KOPT-K1 (cell line): ENCODE results near the gene ALG1.
"Not testable (repeated sequence)": the region's sequence is repeated elsewhere in the genome, so short reads cannot be mapped to it uniquely, and the experiment has no call there.

Experiments
- H3K27ac ChIP-seq: fragments of 200-600 bp; sonication (generic); 2 replicates; pipeline ENCODE4 v1.5.1; 2016; ENCODE audit warnings: antibody characterized with exemption, mild to moderate bottlenecking, low read depth, low read length; ENCODE audit not compliant: poor library complexity, severe bottlenecking
- H3K36me3 ChIP-seq: fragments of 200-600 bp; sonication (generic); 2 replicates; pipeline ENCODE4 v1.5.1; 2017; ENCODE audit warnings: antibody characterized with exemption, mild to moderate bottlenecking, low read length, moderate library complexity; ENCODE audit not compliant: insufficient read depth
- H3K9me3 ChIP-seq: fragments of 200-600 bp; sonication (generic); 2 replicates; pipeline ENCODE4 v1.5.1; 2017; ENCODE audit warnings: antibody characterized with exemption, low read length, mild to moderate bottlenecking; ENCODE audit not compliant: insufficient read depth, poor library complexity, severe bottlenecking

The ALG1 gene

DNA sequence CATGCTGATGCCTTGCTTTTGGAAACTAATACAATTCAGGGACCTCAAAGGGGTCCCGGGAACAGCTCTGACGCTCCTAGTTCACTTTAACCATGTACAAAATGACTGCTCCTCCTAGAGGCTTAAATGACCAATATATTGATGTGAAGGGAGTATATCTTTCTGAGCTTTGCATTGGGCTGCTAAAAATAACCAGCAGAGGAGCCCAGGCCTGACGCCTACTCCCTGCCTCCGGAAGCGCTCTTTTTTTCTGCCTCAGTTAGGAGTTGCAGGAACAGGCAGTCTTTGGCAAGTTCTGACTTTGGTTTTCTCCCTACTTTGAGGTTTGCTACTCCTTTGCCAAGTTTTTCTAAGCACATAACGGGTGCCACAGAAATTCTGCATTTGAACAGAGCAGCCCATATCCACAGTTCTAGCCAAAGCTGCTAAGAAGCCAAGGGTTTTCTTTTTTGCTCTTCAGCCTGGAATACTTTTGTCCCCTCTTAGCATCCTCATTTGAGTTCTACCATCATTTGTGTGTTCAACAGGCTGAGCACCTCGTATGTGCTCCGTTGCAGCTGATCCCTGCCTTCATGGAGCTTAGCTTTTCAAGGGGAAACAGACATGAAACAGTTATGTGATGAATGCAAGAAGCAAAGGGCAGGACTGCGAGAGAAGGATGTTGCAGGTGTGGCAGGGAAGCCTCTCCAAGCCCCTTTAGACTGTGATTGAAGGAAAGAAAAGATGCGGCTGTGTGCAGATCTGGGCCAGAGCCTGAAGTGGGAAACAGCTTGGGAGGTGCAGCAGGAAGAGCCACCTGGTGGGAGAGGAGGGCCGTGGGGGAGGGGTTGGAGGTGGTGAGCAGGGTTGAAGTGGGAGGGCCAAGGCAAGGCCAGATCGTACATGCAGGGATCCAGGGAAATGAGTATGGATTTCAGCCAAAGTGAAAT is 35.2 kb upstream of the ALG1 start:
- Histone ChIP-seq H3K36me3 (no peaks in the 10 kb centered on the region), H3K9me3 (no peaks in the 10 kb centered on the region), H3K27ac (no peak overlapping the region)

DNA sequence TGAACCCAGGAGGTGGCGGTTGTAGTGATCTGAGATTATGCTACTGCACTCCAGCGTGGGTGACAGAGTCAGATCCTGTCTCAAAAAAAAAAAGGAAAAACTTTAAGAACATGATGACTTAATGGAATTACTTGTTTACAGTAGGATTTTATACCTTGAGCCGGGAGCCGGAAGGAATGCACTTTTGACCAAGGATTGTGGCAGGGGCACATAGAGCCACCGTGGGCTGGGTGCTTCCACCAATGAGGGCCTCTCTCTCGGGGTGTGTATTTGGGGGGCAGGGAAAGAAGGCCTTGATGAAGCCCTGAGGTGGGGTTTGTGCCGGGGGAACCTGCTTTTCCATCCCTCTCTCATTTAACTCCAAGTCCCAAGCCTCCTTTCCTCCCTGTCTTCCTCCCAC is 31.2 kb upstream of the ALG1 start:
- Histone ChIP-seq H3K27ac (no peak overlapping the region), H3K9me3 (no peaks in the 10 kb centered on the region), H3K36me3 (no peaks in the 10 kb centered on the region)

DNA sequence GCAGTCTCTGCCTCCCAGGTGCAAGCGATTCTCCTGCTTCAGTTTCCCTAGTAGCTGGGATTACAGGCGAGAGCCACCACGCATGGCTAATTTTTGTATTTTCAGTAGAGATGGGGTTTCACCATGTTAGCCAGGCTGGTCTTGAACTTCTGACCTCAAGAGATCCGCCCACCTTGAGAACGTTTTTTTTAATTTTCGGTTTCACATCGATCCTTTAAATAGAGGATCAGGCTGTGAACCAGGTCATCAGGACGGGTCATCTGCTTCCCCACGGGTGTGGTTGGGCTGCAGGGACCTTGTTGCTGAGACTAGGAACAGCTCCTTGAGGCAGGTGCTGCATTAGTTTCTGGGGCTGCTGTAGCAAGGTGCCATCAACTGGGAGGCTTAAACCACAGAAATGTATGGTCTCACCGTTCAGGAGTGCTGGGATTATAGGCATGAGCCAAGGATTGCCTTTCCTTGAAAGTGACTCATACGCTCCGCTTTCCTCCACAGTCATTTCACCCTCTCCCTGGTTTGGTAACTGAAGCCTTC is 30.0 kb upstream of the ALG1 start:
- no peaks in the 10 kb centered on the region for H3K36me3 ChIP-seq
- H3K9me3 ChIP-seq: no peaks in the 10 kb centered on the region
- H3K27ac ChIP-seq: no peak overlapping the region

DNA sequence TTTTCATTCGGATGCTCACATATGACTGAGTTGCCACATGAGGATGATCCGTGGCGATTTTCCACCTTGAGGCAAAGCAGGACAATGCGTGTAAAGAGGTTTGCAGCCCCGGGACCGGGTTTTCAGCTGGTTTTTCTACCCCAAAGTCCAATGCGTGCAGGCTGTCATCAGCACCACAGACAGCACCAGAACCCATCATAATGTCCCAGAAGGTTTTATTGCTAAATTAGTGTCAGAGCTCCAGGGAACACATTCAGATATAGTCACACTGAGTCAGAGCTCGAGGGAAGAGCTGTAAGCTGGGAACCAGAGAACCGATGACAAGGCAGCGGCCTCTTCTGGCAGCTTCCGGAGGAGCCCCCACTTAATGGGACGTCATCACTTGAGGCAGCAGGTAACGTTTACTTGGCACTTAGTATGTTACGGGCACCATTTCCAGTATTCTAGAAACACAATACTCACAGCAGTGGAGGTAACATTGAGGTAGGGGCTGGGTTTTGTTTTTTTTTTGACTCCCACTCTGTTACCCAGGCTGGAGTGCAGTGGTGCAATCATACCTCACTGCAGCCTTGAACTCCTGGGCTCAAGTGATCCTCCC is 29.0 kb upstream of the ALG1 start:
- Histone ChIP-seq H3K27ac (no peak overlapping the region), H3K9me3 (no peaks in the 10 kb centered on the region), H3K36me3 (no peaks in the 10 kb centered on the region)

DNA sequence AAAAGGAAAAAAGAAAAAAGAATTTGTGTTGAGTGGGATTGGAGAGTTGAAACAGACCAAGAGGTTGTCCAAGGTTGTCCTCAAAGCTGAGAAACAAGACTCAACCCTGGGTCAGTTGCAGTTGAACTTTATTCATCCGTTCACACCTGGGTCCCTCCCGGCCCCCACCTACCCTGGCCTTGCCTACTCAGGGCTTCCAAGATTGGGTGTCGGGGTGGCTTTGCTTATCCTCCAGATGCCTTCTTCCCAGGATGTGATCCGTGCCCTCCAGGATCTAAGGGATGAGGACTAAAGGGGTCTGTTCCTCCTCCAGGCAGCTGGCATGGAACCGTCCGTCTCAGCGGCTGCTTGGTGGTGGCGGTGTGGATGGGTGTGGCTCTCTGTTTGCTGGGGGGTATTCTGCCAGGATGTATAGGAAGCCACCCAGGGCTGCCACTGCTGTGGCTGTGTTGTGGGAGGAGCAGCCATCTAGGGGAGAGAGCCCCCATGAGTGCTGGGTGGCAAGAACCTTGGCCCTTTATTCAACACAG is 27.6 kb upstream of the ALG1 start:
- H3K36me3 ChIP-seq: no peaks in the 10 kb centered on the region
- H3K27ac ChIP-seq: no peak overlapping the region
- H3K9me3 ChIP-seq: no peaks in the 10 kb centered on the region

DNA sequence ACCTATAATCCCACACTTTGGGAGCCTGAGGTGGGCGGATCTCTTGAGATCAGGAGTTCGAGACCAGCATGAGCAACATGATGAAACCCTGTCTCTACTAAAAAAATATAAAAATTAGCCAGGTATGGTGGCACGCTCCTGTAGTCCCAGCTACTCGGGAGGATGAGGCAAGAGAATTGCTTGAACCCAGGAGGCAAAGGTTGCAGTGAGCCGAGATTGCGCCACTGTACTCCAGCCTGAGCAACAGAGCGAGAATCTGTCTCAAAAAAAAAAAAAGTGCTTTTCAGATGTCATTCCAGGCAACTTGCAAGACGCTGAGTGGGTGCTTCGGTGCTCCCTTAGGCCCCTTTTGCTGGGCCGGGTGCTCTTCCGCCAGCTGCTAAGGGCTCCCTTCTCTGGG is 27.1 kb upstream of the ALG1 start:
- H3K36me3 ChIP-seq, H3K9me3 ChIP-seq, H3K27ac ChIP-seq: not testable (repeated sequence)

DNA sequence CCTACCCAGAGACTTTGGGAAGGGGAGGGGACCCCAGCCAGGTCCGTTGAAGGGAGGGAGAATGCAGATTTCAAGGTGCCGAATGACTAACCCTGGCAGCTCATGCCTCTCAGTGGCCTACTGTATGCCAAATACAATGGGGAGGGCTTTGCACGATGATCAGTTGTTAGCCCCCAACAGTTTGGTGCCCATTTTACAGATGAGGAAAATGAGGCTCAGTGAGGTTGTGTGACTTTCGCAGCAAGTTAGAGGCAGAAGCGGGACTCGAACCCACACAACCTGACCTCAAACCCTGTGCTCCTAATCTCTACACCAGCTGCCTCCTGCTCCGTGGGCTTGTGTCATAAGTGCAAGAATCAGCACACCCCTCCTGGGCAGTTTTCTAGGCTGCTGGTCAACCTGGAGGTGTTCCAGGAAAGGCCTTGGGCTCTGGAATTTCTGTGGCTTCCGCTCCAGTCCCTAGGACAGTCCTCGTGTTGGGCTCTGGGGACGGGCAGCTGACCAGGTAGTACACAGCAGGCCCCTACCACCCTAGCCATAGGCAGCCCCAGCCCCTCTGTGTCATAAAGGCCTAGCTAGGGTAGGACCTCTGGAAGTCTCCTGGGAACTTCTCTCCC is 26.0 kb upstream of the ALG1 start:
- H3K9me3 ChIP-seq: peaks cover 2% of the 10 kb centered on the region
- no peaks in the 10 kb centered on the region for H3K36me3 ChIP-seq
- H3K27ac ChIP-seq: no peak overlapping the region

DNA sequence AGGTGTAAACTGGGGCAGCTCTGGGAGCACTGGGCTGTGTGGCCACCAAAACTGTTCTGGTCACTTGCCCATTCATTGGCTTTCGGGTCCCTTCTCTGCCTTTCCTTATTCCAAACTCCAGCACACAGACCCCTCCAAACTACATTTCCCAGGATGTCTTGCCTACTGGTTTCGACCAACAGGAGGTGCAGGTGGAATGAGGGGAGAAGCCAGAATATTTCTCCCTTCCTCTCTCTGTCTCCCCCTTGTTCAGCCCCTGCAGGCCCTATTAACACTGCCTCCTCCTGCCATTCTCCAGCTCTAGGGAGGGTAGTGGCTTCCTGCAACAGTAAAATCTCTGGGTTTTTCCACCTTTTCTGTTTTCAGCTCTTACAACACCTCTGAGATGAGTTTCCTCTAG is 24.7 kb upstream of the ALG1 start:
- Histone ChIP-seq H3K9me3 (peaks cover 7% of the 10 kb centered on the region), H3K27ac (no peak overlapping the region), H3K36me3 (no peaks in the 10 kb centered on the region)

DNA sequence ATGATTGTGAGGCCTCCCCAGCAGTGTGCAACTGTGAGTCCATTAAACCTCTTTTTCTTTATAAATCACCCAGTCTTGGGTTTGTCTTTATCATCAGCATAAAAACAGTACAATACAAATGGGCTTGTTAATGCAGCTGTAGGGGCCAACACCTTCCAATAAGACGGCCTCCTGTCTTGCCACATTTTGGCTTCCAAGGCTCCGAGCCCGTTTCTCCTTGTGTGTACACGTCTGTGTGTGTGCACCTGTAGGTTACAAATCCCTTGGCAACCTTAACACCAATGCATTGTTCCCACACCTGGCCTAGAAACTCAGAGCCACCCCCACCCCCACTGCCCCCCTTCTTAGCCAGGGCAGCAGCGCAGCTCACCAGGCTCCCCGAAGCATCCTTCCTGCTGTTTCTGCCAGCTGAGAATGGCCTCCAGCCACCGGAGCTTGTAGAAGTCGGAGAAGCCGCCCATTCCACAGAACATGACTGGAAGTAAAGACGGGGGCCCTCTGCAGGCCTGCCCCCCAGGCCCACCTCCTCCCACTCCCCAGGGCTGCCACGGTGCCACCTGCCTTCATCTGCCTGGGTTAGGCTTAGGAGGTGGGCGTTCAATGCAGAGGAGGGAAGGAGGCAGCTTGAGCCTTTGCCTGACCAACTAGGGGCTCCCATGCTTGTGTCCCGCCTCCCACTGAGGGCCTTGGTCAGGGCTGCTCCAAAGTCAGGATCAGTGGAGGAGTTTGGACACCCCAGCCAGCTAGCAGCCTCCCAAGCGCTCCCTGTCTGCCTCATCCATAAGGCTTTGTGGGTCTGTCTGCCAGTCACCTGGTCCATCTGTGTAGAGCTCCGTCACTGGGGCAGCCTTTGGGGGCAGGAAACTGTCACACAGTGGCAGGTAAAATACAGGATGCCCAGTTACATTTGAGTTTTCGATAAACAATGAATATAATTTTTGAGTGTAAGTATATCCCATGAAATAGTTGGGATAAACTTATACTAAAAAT is 16.5 kb upstream of the ALG1 start:
- Histone ChIP-seq H3K9me3 (peaks cover 7% of the 10 kb centered on the region), H3K27ac (no peak overlapping the region), H3K36me3 (no peaks in the 10 kb centered on the region)

DNA sequence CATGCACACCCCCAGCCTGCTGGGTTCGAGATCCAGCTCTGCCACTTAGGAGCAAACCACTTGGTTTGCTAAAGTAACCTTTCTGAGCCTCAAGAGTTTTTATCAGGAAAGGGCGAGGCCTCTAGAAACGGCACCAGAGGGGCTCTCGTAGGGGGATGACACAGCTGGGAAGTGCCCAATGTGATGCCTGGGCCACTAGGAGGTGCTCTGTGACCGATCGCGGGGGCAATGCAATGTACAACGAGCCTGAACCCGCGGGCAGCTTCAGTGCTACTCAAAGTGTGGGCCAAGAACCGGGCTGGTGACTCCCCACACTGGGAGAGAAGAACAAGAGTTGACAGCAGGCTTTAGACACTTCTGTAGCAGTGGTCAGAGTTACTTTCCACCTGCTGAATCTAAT is 15.3 kb upstream of the ALG1 start:
- Histone ChIP-seq H3K27ac (no peak overlapping the region), H3K36me3 (no peaks in the 10 kb centered on the region), H3K9me3 (no peaks in the 10 kb centered on the region)

DNA sequence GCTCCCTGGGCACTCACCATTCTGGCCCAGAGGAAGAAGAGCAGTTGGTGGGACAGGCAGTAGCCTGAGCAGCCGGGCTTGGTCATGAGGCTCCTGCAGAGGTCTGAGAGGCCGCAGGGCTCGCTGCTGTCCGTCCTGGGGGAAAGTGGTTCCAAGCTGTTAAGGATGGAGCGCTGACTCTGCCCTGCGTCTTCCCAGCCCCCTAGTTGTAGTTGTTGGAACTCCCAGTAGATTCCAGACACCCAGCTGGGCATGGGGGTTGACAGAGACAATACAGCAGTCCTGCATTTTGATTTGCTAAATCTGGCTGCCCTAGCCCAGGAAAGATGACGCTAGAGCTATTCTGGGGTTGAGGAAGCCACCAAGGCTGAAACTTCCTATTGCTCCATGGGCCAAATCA is 13.2 kb upstream of the ALG1 start:
- Histone ChIP-seq H3K36me3 (no peaks in the 10 kb centered on the region), H3K27ac (no peak overlapping the region), H3K9me3 (no peaks in the 10 kb centered on the region)

DNA sequence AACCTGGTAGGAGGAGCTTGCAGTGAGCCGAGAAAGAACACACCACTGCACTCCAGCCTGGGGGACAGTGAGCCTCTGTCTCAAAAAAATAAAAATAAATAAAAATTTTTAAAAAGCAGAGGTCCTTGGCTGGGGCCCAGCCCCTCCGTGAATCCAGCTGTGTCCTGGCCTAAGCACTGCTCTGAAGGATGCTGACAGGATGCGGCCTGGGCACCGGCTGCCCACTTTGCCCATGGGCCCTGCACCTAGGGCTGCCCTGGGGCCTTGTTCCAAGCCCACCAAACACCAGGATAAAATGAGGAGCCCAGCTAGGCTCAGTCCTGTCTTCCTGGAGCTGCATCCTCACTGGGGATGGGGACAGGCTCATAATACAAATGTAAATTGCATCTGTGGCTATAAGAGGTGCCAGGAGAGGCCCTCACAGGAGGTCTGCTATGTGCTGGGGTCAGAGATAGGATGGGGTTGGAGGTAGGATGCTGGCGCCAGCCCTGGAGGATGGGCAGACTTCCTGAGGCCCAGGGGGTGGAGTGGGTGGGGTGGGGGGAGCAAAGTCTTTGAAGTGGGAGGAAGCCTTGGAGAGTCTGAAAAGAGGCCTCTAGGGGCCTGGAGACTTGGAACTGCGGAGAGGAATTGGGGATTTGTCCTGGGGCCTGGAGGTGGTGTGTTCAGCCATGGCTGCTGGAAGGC is 12.1 kb upstream of the ALG1 start:
- H3K27ac ChIP-seq: no peak overlapping the region
- H3K9me3 ChIP-seq: no peaks in the 10 kb centered on the region
- H3K36me3 ChIP-seq: no peaks in the 10 kb centered on the region

DNA sequence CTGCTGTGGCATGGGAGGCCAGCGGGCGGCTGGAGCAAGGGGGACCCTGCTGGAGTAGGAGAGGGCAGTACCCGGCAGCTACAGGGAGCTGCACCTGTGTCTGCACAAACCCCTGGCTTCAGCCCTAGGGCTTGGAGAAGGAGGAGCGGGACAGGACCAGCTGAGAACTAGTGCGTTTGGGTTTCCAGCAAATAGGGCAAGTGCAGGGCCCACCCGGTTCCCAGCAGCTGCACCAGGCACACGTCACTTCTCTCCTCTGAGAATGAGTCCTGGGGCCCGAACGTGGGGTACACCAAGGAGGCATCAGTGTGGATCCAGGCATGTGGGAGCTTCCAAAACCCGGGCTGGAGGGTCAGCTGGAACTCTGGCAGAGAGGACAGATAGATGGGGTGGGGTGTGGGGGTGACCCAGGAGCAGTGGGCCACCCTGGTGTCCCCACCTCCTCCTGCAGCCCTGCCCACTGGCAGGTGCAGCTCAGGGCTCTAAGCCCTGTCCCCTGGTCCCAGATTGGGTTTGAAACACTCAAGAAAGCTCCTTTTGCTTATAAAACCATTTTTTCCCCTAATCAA is 11.5 kb upstream of the ALG1 start:
- Histone ChIP-seq H3K27ac (no peak overlapping the region), H3K36me3 (no peaks in the 10 kb centered on the region)

DNA sequence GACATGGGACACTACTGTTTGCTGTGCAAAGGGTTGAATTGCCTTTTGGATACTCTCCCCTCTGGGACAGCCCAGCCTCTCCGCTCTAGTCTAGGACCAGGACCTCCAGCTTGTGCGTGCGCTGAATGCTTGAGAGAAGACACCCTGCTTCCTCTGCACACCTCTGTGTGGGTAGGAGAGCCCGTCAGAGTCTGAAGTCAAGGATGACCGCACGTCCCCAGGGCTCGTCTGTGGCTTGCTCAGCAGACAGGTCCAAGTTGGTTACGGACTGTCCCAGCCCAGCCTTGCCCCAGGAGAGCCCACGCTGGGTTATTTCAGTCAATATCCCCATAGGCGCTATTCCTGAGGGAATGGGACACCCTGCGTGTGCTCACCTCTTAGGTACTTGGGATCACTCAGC is 9.6 kb upstream of the ALG1 start:
- H3K9me3 ChIP-seq: no peaks in the 10 kb centered on the region
- H3K36me3 ChIP-seq: no peaks in the 10 kb centered on the region
- H3K27ac ChIP-seq: no peak overlapping the region

More for the DNA sequence above, 11.5 kb upstream of the ALG1 start:
- H3K9me3 ChIP-seq: no peaks in the 10 kb centered on the region
